Measurements from ENCODE around the gene EIF1AD.
"Not testable (repeated sequence)": the region's sequence is repeated elsewhere in the genome, so short reads cannot be mapped to it uniquely, and the experiment has no call there.

Gene EIF1AD

GRCh38 chr11:66020618-66021357 is 18.8 kb upstream of the EIF1AD start:
- peak; percentile 67 for DNase-seq

- DNase-seq, result no peak
These were observed 18.3 kb upstream of the EIF1AD start for GRCh38 chr11:66020212-66020611.

GRCh38 chr11:66017321-66017720 is 15.4 kb upstream of the EIF1AD start:
- DNase-seq, result peak; percentile 50

- DNase-seq, result no peak
These were observed 14.8 kb upstream of the EIF1AD start for GRCh38 chr11:66016793-66017177.

- no peak for DNase-seq
These were observed 14.2 kb upstream of the EIF1AD start for GRCh38 chr11:66015936-66016792.

GRCh38 chr11:66015454-66015881 is 13.5 kb upstream of the EIF1AD start:
- DNase-seq, result no peak

- no peak for DNase-seq
These were observed 13.0 kb upstream of the EIF1AD start for GRCh38 chr11:66014804-66015453.

- no peak for DNase-seq
These were observed 11.8 kb upstream of the EIF1AD start for GRCh38 chr11:66013762-66014100.

GRCh38 chr11:66012946-66013761 is 11.2 kb upstream of the EIF1AD start:
- DNase-seq, result peak; percentile 52

GRCh38 chr11:66012371-66012945 is 10.5 kb upstream of the EIF1AD start:
- DNase-seq, result no peak

GRCh38 chr11:66011785-66012303 is 9.9 kb upstream of the EIF1AD start, which contains the start of gene CST6:
Gene CST6, plus strand, starts transcription at chr11:66012008. Its CDS starts 37 bp downstream, at chr11:66012045.
- no peak for DNase-seq

GRCh38 chr11:66011239-66011784 is 9.4 kb upstream of the EIF1AD start:
- DNase-seq, result no peak

- DNase-seq, result not testable (repeated sequence)
These were observed 8.1 kb upstream of the EIF1AD start for GRCh38 chr11:66010036-66010435.

GRCh38 chr11:66008468-66009101 is 6.6 kb upstream of the EIF1AD start:
- DNase-seq, result no peak

- DNase-seq, result no peak
These were observed 6.1 kb upstream of the EIF1AD start for GRCh38 chr11:66008095-66008467.

GRCh38 chr11:66007201-66007634 is 5.3 kb upstream of the EIF1AD start:
- peak; percentile 31 for DNase-seq

- DNase-seq, result no peak
These were observed 4.9 kb upstream of the EIF1AD start for GRCh38 chr11:66006891-66007176.

GRCh38 chr11:66006134-66006890 is 4.4 kb upstream of the EIF1AD start:
- DNase-seq, result no peak

- peak; percentile 22 for DNase-seq
These were observed 2.2 kb upstream of the EIF1AD start for GRCh38 chr11:66004186-66004585.

GRCh38 chr11:66003291-66003690 is 1.3 kb upstream of the EIF1AD start:
- no peak for DNase-seq

All from hematopoietic multipotent progenitor cell treated with erythropoietin and hydrocortisone succinate and interleukin-3 and kit ligand, for 8 days (in vitro differentiated cells).